ENCODE data around the gene KLF12. TPM values are rescaled to one million over a fixed set of nuclear protein-coding genes. Genes with fewer than 3 reads are reported as not detected.

Gene KLF12
- total RNA-seq, 4 donors from 2014 or later = 3.2 to 7.6 (median 5.7) TPM

DNA sequence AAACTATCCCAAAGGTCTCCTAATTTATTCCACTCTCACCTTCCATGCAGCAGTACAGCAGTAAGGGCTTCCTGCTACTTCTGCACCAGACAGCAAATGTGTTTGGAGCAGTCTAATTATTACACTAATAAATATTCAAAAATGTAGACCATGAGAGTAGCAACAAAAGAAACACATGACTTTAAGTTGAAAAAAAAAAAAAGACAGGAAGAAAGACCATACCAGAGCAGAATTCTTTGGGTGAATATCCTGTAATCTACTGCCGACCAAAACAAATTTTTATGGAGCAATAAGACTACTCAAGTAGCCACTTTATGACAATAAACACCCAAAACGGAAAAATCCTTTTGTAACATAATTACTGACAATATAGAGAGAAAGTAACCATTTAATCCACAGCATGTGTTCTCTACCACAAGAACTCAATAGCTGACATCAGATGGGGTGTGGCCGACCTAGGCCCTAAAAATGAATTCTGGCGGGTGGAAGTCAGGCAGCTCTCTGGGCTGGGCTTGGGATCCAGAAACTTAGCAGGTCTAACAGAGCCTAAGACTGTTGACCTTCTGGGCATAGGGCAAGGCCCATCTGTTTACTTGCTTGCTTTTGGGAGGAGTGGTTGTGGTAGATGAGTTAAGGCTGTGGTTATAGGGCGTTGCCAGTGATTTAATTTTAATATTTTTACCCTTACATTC lies 4.6 kb downstream of the KLF12 start:
- no peaks in the 10 kb centered on the region for H3K9me3 ChIP-seq
- H3K27ac ChIP-seq = peak overlapping the region; percentile 36 to 96 (median 96)
- DNase-seq (no peak), ATAC-seq (no peak)
- TF ChIP-seq POLR2A (IDR thresholded peaks at IDR 0.05) = no peak
- TF ChIP-seq, protein P1, sequence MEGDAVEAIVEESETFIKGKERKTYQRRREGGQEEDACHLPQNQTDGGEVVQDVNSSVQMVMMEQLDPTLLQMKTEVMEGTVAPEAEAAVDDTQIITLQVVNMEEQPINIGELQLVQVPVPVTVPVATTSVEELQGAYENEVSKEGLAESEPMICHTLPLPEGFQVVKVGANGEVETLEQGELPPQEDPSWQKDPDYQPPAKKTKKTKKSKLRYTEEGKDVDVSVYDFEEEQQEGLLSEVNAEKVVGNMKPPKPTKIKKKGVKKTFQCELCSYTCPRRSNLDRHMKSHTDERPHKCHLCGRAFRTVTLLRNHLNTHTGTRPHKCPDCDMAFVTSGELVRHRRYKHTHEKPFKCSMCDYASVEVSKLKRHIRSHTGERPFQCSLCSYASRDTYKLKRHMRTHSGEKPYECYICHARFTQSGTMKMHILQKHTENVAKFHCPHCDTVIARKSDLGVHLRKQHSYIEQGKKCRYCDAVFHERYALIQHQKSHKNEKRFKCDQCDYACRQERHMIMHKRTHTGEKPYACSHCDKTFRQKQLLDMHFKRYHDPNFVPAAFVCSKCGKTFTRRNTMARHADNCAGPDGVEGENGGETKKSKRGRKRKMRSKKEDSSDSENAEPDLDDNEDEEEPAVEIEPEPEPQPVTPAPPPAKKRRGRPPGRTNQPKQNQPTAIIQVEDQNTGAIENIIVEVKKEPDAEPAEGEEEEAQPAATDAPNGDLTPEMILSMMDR (IDR thresholded peaks at IDR 0.05 in 4 of 5, conservative IDR thresholded peaks at IDR 0.05 in 1 of 5) = no peak
- peaks cover 36 to 45% of the 10 kb centered on the region in 2 donors for H3K4me1 ChIP-seq
- H3K36me3 ChIP-seq = no peaks in the 10 kb centered on the region
- no peak overlapping the region for H3K4me3 ChIP-seq
- in situ Hi-C loops (cut with MboI; ENCODE audit: low sequenced_read_pairs in 4 of 4) = no loop called here
- intact Hi-C loops (cut with DNase I; ENCODE audit: low total_unique reads) = loop anchor here (10.0 kb wide), 3 partner anchors 295 to 1075 kb away; partner anchors contain the start of gene KLF5
- no peaks in the 10 kb centered on the region for H3K27me3 ChIP-seq

DNA sequence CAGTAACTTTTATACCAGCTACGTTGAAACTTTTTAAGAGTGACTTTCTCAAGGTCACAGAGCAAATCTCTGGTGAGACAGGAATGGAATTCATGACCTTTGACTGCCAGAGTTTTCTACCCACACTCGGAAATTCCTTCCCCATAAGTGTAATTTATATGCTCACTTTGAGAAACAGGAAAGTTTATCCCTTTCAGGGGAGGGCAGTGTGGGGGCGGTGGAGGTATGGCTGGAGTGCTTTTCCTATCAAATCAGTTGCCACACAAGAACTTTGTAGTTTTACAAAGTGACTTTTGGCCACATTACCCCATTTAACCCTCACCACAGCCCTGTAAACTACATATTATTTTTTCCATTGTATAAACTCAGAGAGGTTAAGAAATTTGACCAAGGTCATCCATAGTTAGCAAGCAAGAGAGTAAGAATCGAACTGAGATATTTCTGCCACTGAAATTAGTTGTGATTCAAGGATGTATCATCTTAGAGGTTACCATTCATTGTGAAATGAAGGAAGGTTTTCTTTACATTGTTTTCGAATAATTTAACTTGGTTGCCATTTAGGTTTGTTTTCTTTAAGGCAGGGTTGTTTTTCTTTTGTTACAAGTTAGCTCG lies 5.9 kb downstream of the KLF12 start:
- TF ChIP-seq POLR2A (IDR thresholded peaks at IDR 0.05) = no peak
- TF ChIP-seq, protein P1 (IDR thresholded peaks at IDR 0.05 in 4 of 5, conservative IDR thresholded peaks at IDR 0.05 in 1 of 5) = no peak
- no peak overlapping the region for H3K4me3 ChIP-seq
- no peaks in the 10 kb centered on the region for H3K36me3 ChIP-seq
- H3K27ac ChIP-seq = peak overlapping the region in 3 of 4 donors; percentile 15 to 53 (median 21)
- intact Hi-C loops (cut with DNase I; ENCODE audit: low total_unique reads) (no loop called here), in situ Hi-C loops (cut with MboI; ENCODE audit: low sequenced_read_pairs in 4 of 4) (no loop called here)
- peaks cover 36 to 53% of the 10 kb centered on the region in 2 donors for H3K4me1 ChIP-seq
- H3K27me3 ChIP-seq = no peaks in the 10 kb centered on the region
- H3K9me3 ChIP-seq = no peaks in the 10 kb centered on the region
- ATAC-seq (no peak), DNase-seq (no peak)

DNA sequence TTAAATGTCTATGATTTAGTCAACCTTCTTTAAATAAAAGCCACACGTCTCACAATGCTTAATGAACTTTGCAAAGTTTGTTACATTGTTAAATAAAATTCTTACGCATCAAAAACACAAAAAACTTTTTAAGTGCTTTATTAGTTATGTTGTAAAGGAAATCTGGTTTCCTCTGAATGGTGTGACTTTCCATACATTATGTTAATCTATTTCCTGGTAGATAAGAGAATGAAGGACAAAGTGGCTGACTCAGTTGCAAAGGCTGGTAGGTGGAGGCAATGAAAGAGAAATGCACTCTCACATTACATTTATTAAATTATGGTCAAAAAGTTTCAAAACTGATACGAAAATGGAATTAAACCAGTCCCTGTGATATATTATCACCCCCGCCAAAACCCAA lies 15.9 kb downstream of the KLF12 start:
- in situ Hi-C loops (cut with MboI; ENCODE audit: low sequenced_read_pairs in 4 of 4) (no loop called here), intact Hi-C loops (cut with DNase I; ENCODE audit: low total_unique reads) (no loop called here)
- DNase-seq = no peak

DNA sequence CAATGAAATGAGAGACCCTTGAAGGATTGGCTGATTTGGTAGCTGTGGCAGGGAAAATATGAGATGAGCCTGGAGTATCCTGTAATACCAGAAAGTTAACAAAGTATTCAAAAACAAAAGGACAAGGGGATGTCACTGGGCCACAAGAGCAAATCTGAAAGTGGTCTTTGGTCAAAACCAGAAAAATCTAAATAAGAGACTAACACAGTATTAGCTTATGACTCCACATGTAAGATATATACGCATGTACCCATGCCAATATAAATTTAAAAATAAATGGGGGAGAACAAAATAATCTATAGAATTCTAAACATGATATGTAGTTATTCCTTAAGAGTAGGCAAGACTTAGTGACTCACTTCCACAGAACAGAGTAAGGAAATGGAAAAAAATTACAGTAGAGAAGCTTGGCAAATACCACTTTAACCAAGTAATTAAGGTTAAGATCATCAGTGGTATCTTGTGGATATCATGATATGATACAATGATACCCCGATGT lies 16.9 kb downstream of the KLF12 start:
- Histone ChIP-seq H3K27ac (no peak overlapping the region), H3K4me3 (no peak overlapping the region), H3K36me3 (no peaks in the 10 kb centered on the region), H3K9me3 (peaks cover 0 to 5% (median 0%) of the 10 kb centered on the region in 3 donors), H3K27me3 (no peaks in the 10 kb centered on the region), H3K4me1 (peaks cover 0 to 5% of the 10 kb centered on the region in 2 donors)
- no peak for ATAC-seq
- in situ Hi-C loops (cut with MboI; ENCODE audit: low sequenced_read_pairs in 4 of 4) (no loop called here), intact Hi-C loops (cut with DNase I; ENCODE audit: low total_unique reads) (no loop called here)
- DNase-seq = no peak
- TF ChIP-seq POLR2A (IDR thresholded peaks at IDR 0.05) = no peak
- TF ChIP-seq, protein P1 (IDR thresholded peaks at IDR 0.05 in 4 of 5, conservative IDR thresholded peaks at IDR 0.05 in 1 of 5) = no peak

More for the DNA sequence above, 15.9 kb downstream of the KLF12 start:
- H3K9me3 ChIP-seq = peaks cover 0 to 5% (median 0%) of the 10 kb centered on the region in 3 donors
- H3K4me1 ChIP-seq = peaks cover 0 to 14% of the 10 kb centered on the region in 2 donors
- no peaks in the 10 kb centered on the region for H3K36me3 ChIP-seq
- H3K27ac ChIP-seq = no peak overlapping the region
- H3K27me3 ChIP-seq = no peaks in the 10 kb centered on the region
- no peak overlapping the region for H3K4me3 ChIP-seq
- no peak for TF ChIP-seq POLR2A (IDR thresholded peaks at IDR 0.05)
- TF ChIP-seq, protein P1 (IDR thresholded peaks at IDR 0.05 in 4 of 5, conservative IDR thresholded peaks at IDR 0.05 in 1 of 5) = no peak
- ATAC-seq = no peak

All from gastrocnemius medialis (tissue), 4 donors.